HG03521 (cell line): Measurements from ENCODE around the gene PIGM.

Experiments
- ATAC-seq: cut with Tn5 transposase; IDR thresholded peaks from one replicate; pipeline ENCODE4 v1.9.1; 2021; ENCODE audit warnings: mild to moderate bottlenecking, moderate library complexity; ENCODE audit not compliant: unreplicated experiment

Gene PIGM

GRCh38 chr1:160031365-160032164, at the start of gene PIGM:
Gene PIGM (minus strand): TSS chr1:160031990. CDS start chr1:160031739, 251 bp downstream.
- peak; percentile 93 for ATAC-seq

- no peak for ATAC-seq
Measured at GRCh38 chr1:160081261-160081936, 49.6 kb upstream of the PIGM start, which contains the start of gene KCNJ9. Gene KCNJ9 (plus strand): TSS chr1:160081538. CDS start chr1:160084031, 2,493 bp downstream.

- ATAC-seq, result no peak
Measured at GRCh38 chr1:160080381-160081100, 48.8 kb upstream of the PIGM start.

GRCh38 chr1:160079448-160079847, 47.7 kb upstream of the PIGM start:
- ATAC-seq, result no peak

GRCh38 chr1:160078512-160079195, 46.9 kb upstream of the PIGM start:
- ATAC-seq, result peak; percentile 61

GRCh38 chr1:160077486-160077885, 45.7 kb upstream of the PIGM start:
- no peak for ATAC-seq

GRCh38 chr1:160076295-160076694, 44.5 kb upstream of the PIGM start:
- ATAC-seq, result no peak

- no peak for ATAC-seq
Measured at GRCh38 chr1:160075836-160076235, 44.0 kb upstream of the PIGM start.

- ATAC-seq, result no peak
Measured at GRCh38 chr1:160074865-160075264, 43.1 kb upstream of the PIGM start.

GRCh38 chr1:160071289-160071688, 39.5 kb upstream of the PIGM start:
- ATAC-seq, result no peak

- no peak for ATAC-seq
Measured at GRCh38 chr1:160070243-160071163, 38.7 kb upstream of the PIGM start.

- ATAC-seq, result no peak
Measured at GRCh38 chr1:160069460-160070231, 37.9 kb upstream of the PIGM start, which contains the start of gene KCNJ10. Gene KCNJ10 (minus strand): TSS chr1:160070160. CDS start chr1:160042532, 27,628 bp downstream.

GRCh38 chr1:160068225-160068624, 36.4 kb upstream of the PIGM start:
- no peak for ATAC-seq

GRCh38 chr1:160066829-160067745, 35.3 kb upstream of the PIGM start:
- no peak for ATAC-seq

GRCh38 chr1:160064746-160065145, 33.0 kb upstream of the PIGM start:
- ATAC-seq, result no peak

- ATAC-seq, result no peak
Measured at GRCh38 chr1:160064164-160064563, 32.4 kb upstream of the PIGM start.

- no peak for ATAC-seq
Measured at GRCh38 chr1:160063176-160063575, 31.4 kb upstream of the PIGM start.

GRCh38 chr1:160062230-160062532, 30.4 kb upstream of the PIGM start:
- ATAC-seq, result no peak
